Measurements from ENCODE around the gene UHMK1.

Gene UHMK1

GRCh38 chr1:162530307-162530987 is 32.8 kb downstream of the UHMK1 start:
- no peak for DNase-seq (ENCODE audit: low read depth in 2 of 2)

- DNase-seq (ENCODE audit: low read depth in 2 of 2): no peak
Observed at GRCh38 chr1:162530988-162531319, 33.3 kb downstream of the UHMK1 start.

- DNase-seq (ENCODE audit: low read depth in 2 of 2): peak in 1 of 2 experiments; percentile 15
Observed at GRCh38 chr1:162535501-162535900, 37.9 kb downstream of the UHMK1 start.

- peak in 1 of 2 experiments; percentile 56 for DNase-seq (ENCODE audit: low read depth in 2 of 2)
Observed at GRCh38 chr1:162536511-162536910, 38.9 kb downstream of the UHMK1 start.

DNA sequence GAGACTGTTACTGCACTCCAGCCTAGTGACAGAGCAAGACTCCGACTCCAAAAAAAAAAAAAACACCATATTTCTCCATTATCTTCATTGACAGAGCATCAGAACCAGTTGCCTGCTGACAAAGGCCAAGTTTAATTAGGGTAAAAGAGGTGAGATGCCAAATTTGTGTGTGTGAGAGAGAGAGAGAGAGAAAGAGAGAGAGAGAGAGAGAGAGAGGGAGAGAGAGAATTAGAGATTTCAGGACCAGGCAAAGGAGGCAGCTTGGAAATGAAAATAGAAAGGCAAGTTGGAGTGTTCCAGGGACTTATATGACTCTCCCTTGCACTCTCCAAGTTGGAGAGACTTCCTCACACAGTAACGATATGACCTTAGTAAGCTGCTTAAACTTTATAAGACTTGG is 39.6 kb downstream of the UHMK1 start:
- no peak for DNase-seq (ENCODE audit: low read depth in 2 of 2)

- DNase-seq (ENCODE audit: low read depth in 2 of 2): peak; percentile 91 to 93
Observed at GRCh38 chr1:162538815-162539431, 41.3 kb downstream of the UHMK1 start.

DNA sequence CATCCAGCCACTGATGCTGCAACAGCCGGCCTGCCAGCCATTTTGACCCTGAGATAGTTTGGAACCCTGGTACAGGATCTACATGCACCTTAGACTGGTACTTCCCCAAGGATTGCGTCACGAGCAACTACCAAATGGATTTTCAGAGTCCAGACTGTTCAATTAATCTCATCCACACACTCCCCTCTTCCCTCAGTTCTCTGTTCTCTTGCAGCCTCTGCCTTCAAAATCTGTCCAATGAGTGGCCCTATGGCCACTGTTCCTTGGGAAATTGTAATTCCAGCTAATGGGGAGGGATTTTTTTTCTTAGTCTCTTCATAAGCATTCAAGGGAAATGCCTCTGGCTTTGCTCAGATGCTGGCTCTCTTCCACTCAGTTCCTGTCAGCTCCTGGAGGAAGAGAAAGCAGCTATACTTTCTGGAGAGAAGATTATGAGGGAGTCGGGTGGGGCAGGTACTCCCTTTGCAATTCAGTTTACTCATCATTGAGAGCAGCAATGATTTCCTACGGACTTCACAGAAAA is 44.1 kb downstream of the UHMK1 start:
- DNase-seq (ENCODE audit: low read depth in 2 of 2): peak; percentile 95

- no peak for DNase-seq (ENCODE audit: low read depth in 2 of 2)
Observed at GRCh38 chr1:162543228-162543627, 45.6 kb downstream of the UHMK1 start.

GRCh38 chr1:162548170-162548569 is 50.6 kb downstream of the UHMK1 start:
- DNase-seq (ENCODE audit: low read depth in 2 of 2): no peak

DNA sequence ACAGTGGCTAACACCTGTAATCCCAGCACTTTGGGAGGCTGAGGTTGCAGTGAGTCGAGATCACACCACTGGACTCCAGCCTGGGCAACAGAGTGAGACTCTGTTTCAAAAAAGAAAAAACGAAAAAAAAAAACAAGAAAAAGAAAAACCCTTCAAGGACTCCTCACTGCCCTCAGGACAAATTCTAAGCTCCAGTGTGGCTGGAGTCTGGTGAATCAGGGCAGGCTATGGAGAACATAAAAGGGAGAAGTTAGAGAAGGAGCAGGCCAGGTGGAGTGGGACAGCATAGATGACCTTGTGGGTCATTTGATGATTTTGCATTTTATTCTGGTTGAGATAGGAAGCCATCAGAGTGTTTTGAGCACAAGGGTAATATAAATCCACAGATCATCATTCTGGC is 51.4 kb downstream of the UHMK1 start:
- no peak for DNase-seq (ENCODE audit: low read depth in 2 of 2)

DNA sequence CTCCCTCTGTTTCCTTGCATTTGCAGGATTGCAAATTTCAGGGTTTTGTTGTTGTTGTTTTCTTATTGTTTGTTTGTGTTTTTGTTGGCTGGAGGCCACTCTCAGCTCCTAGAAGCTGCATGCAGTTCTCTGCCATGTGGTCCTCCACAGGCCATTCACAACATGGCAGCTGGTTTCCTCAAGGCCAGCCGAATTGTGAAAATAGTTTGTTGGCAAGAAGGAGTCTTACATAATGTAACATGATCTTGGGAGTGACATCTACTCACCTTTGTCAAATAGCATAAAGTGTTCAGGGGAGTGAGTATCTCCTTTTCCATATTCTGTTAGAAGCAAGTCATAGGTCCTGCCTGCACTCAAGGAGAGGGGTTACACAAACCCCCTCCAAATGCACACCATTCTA is 53.3 kb downstream of the UHMK1 start:
- no peak for DNase-seq (ENCODE audit: low read depth in 2 of 2)

DNA sequence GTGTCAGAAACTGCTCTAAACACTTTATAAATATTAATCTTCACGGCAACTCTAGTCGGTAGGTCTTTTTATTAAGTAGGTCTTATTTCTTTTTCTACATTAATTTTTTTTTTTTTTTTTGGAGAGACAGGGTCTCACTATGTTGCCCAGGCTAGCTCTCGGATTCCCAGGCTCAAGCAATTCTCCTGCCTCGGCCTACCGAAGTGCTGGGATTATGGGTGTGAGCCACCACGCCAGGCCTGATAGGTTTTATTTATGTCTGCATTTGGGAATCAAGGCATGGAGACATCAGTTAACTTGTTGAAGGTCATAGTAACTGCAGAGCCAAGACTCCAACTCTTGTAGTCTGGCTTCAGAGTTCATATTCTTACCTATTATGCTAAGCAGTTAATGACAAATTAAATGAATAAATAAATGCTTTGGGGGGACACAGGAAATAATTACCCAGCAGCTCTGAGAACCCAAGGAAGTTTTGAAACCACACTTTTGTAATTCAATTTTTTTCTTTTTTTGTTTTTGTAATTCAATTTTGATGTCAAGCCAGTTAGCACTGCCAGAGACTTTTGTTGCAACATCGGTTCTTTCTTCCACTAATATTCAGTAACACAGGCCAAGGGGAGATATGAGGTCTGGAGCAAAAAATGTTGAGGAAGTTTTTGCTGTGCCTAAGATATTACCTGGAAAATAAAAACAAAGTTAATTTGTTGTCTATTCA is 54.5 kb downstream of the UHMK1 start:
- no peak for DNase-seq (ENCODE audit: low read depth in 2 of 2)

GRCh38 chr1:162552684-162553252 is 55.1 kb downstream of the UHMK1 start:
- DNase-seq (ENCODE audit: low read depth in 2 of 2): no peak

DNA sequence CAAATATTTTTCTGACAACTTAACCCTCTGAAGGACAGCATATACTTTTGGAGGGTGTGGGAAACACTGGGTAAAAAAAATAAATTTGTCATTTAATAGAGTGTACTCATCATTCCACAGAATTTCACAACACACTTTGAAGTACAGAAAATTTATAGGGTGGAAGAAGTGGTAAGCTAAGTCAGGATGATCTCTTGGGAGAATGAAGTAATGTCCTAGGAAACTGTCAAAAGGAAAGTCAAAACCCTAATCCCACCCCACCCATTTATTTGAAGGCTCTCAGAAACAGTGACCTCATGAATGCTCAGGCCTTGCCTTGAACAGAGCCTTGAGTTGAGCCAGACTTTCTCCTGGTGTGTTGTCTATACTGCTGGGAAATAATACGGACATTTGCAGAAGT is 56.6 kb downstream of the UHMK1 start:
- DNase-seq (ENCODE audit: low read depth in 2 of 2): no peak

GRCh38 chr1:162557536-162557935 is 59.9 kb downstream of the UHMK1 start:
- no peak for DNase-seq (ENCODE audit: low read depth in 2 of 2)

- DNase-seq (ENCODE audit: low read depth in 2 of 2): no peak
Observed at GRCh38 chr1:162560303-162561036, 62.9 kb downstream of the UHMK1 start.

DNA sequence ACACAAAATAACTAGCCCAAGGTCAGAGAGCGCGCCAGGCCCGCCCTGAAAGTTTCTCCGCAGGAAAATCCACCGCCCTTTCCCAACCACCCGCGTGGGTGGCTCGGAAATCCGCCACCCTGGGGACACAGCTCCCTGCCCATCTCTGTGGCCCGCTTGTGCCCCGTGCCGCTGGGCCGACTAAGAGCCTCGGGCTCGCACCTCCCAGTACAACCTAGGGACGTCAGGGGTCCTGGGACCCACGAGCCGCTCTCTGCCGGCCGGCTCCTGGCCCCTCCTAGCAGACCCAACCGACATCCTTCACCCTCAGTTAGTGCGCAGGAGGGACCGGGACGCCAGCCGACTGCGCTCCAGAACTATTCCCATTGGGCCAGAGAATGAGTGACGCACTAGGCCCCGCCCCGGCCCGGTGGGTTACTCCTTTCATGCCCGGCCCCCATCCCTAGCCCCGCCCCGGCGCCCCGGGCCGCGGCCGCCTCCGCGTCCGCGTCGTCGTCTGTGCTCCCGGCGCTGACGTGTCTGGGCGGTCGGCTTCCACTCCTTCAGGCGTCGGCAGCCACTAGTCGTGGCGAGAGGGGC is 63.5 kb downstream of the UHMK1 start:
- peak; percentile 96 for DNase-seq (ENCODE audit: low read depth in 2 of 2)

DNA sequence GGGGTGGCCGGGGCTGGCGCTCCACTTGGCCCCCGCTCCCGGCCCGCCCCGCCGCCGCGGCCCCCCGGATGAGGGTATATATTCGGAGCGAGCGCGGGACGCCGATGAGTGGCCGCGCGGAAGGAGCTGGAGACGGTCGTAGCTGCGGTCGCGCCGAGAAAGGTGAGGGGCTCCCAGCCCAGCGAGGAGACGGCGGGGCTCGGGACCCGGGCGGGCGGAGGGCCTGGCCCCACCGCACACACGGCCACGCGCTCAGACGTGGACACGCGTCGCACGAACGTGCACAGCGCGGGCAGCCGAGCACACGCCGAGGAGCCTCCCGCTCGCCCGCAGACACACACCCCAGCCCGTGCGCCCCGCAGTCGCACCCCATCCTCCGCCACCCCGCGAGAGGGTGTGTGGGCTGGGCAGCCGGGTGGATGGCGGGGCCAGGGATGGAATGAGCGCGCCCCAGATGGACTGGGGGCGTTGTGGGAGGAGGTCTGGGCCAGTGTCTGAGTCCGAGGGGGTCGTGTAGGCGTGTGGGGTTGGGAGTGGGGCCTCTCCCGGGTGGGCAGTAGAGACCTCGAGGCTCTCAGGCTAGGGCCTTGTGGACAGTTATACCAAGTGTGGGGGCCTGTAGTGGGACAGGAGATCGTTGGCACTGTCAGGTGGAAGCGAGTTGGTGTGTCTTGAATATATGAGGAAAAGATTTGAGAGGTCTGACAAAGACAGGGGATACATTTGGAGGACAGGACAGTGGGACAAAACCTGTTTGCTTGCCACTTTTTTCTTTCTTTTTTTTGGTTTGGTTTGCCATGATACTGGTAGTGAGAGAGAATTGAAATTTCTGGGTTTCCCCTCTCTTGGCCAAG is 64.2 kb downstream of the UHMK1 start, which contains the start of gene UAP1:
UAP1 (plus strand) TSS at position 107 of the 854 bp plus-strand sequence. CDS start 4,347 bp downstream, outside the sequence.
- no peak for DNase-seq (ENCODE audit: low read depth in 2 of 2)

DNA sequence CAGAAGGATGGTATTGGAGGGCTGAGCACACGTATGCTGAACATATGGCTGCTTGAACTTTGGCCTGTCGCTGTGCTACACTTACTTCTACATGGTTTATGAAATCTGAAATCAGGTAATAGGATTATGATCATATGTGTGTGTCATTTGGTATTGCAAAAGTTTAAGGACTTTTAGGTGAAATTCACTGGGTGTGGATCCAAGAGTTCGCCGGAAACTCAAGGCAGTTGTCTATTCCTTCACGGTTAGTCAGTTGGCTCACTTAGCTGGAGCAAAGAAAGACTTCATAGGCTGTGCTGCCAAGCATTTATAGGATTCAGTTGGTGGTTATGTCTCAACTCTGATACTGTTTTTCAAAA is 64.8 kb downstream of the UHMK1 start:
- no peak for DNase-seq (ENCODE audit: low read depth in 2 of 2)

DNA sequence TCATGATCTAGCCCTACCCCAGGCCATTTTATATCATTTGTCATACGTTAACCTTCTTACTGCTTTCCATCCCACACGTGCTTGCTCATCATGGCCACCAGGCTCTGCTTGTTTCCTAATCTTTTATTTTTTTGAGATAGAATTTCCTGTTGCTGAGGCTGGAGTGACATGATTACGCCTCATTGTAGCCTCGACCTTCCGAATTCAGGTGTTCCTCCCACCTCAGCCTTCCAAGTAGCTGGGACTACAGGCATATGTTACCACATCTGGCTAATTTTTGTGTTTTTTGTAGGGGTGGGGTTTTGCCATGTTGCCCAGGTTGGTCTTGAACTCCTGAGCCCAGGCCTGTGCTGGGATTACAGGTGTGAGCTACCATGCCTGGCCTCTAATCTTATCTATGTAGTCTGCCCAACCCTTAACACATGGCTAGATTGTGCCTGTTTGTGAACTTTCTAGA is 67.2 kb downstream of the UHMK1 start:
- no peak for DNase-seq (ENCODE audit: low read depth in 2 of 2)

All from fibroblast of skin of left biceps (primary cell).